ELR (cell line): ENCODE measurements around the gene TMEM91.

ENCODE experiments used
- DNase-seq: peaks from one replicate; pipeline ENCODE4 v3.0.0-alpha.2; 2015; ENCODE audit warnings: low read depth

TMEM91 gene

GRCh38 chr19:41411100-41411967, 35.0 kb downstream of the TMEM91 start:
- no peak for DNase-seq

GRCh38 chr19:41411968-41412265, 35.6 kb downstream of the TMEM91 start:
- no peak for DNase-seq

- no peak for DNase-seq
These were observed 36.6 kb downstream of the TMEM91 start for GRCh38 chr19:41412953-41413352.

- no peak for DNase-seq
These were observed 37.6 kb downstream of the TMEM91 start for GRCh38 chr19:41413947-41414346.

DNA sequence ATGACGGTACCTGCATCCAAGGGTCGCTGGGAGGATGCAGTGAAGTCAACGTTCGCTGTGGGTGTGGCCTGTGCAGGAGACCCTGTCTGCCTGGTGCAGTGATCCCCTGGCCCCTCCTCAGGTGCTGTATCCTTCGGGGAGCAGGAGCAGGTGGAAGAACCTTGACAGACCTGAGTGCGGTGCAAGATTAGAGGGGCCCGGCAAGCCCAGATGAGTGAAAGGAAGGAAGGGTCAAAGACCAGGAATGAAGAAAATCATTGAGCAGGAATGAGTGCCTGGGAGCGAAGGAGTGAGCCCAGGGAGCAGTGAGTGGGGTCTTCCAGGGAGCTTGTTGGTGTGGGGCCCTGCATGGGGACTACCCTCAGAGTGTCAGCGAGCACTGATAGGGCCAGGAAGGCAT, 38.1 kb downstream of the TMEM91 start:
- no peak for DNase-seq

DNA sequence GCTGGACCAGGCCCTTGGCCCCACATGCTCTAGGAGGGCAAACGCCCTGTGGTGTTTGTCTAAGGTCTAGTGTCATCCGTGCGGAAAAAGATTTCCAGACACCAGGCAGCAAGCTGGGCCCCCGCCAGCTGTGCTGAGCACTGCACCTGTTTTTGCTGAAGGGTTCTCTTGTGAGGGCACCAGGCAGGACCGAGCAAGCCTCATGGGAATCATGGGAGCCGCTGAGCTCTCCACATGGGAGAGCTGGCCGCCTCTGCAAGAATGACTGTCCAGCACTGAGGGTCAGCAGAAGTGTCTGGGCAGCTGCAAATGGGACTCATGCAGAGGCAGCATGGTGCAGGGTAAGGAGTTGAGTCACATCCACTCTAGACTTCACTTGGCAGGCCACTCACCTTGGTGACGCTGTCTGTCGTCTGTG, 38.8 kb downstream of the TMEM91 start:
- DNase-seq: no peak

- no peak for DNase-seq
These were observed 39.9 kb downstream of the TMEM91 start for GRCh38 chr19:41416194-41416674.

- no peak for DNase-seq
These were observed 44.0 kb downstream of the TMEM91 start for GRCh38 chr19:41420101-41420880.

DNA sequence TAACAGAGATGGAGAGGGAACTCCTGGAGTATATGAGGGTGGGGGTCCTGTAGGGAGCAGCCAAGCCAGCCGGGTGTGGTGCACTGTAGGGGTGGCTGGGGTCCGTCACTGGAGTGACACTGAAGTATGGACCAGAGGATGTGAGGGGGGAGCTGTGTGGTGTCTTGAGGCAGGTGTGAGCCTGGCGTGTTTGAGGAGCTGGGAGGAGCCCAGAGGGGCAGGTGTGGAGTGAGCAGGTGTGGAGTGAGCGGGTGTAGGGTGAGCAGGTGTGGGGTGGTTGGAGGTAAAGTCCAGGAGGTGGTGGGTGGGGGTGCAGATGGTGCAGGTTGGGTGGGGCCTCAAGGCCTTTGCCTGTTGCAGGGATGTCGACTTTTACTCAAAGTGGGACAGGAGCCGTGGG, 45.0 kb downstream of the TMEM91 start:
- DNase-seq: no peak

GRCh38 chr19:41421973-41422372, 45.6 kb downstream of the TMEM91 start:
- DNase-seq: no peak

DNA sequence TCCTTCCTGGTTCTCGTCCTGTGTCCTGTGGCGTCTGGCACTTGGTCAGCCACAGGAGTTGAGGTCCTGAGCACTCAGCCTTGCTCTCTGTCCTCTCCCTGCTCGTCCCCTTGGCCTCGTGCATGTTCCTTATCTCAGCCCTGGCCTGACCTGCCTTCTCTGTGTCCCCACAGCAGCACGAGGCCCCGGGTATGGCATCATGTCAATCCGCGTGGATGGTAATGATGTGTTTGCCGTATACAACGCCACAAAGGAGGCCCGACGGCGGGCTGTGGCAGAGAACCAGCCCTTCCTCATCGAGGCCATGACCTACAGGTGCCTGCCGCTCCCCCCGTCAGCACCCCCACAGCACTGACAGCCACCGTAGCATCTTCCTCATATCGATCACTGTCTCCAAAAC, 46.1 kb downstream of the TMEM91 start:
- DNase-seq: no peak

GRCh38 chr19:41422955-41423354, 46.6 kb downstream of the TMEM91 start:
- DNase-seq: no peak

- no peak for DNase-seq
These were observed 48.2 kb downstream of the TMEM91 start for GRCh38 chr19:41424335-41425173.

DNA sequence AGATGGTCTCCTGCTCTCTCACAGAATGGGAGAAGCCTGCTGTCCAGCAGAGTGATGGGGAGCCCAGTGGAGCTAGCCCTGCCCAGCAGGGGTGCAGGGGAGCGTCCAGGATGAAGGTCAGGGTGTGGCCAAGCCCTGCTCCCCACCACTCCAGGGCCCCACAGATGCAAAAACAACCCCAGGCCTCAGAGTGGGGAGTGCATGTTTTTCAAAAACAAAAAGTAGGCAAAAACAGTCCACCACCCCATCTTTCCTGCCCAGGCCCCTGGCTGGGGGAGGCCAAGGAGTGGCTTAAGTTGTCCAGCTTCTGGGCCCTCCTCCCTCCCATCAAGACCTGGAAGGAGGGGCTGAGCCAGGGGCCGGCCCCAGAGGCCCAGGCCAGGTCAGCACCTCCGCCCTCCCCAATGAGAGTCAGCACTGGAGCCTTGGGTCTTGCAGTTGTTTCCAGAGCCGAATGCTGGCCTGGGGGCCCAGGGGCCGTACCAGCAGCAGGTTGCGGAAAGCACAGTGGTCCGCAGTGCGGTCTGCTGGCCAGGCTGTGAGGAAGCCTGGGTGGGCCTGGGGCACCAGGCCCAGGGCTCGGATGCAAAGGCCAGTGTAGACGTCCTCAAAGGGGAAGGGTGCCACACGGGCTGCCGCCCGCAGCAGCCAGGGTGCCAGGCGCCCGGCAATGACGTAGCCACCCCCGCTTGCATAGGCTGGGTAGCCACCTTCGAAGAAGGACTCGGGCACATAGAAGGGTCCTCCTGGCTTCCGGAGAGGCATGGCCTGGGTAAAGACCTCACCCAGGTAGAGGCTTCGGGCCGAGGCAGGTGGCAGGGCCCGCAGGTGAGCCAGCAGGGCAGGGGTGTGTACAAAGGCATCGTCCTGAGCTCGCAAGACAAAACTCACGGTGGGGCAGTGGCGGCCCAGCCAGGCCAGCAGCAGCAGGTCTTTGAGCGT, 49.1 kb downstream of the TMEM91 start:
- DNase-seq: no peak

DNA sequence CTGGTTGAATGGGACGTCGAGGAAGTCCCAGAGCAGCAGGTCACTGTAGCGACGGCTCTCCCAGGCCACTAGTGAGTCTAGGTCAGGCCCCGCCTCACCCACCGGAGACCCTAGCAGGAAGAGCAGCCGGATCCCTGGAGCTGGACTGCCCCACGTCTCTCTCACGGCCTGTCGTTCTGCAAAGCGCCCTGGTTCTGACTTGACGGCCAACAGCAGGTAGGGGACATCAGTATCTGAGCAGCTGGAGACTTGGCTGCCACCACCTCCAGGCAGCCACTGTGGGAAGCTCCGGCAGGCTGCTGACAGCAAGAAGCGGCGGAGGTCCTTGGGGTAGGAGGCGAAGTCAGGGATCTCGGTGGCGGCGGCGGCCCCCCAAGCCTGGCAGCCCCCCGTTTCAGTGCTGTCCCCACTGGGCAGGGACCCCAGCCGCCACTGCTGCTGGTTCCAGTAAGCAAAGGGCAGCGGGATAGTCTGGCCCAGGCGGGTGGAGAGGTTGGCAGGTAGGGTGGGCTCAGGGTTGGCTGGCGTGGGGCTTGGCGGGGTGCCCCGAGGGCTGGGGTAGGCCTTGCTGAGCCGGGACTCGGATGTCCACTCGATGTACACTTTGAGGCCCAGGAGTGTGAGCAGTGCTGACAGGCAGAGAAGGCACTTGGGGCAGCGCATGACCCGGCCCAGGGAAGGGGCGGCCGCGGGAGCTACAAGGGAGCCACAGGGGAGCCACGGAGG, 49.9 kb downstream of the TMEM91 start:
- no peak for DNase-seq

GRCh38 chr19:41426952-41427646, 50.8 kb downstream of the TMEM91 start, which contains the start of gene B3GNT8:
TSS of gene B3GNT8 (minus strand) at chr19:41427374. CDS start at chr19:41426778, 596 bp downstream.
- DNase-seq: peak; percentile 64

- peak; percentile 24 for DNase-seq
These were observed 51.5 kb downstream of the TMEM91 start for GRCh38 chr19:41427647-41428480.

DNA sequence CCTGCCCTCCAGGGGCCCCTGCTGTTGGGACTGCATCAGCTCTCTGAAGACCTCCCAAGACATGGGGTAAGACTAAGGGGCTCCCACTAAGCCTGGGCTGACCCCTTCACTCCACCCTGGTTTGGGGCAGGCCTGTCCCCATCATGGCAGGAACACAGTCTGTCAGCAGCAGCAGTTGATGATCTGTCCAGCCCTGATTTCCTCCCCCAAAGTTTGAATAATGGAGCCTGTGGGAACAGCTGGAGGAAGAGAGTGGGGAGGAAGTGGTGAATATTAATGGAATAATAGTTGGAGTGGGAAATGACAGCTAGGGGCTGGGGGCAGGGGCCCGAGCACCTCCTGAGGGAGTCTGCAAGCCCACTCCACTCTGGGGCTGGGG, 52.1 kb downstream of the TMEM91 start:
- no peak for DNase-seq

GRCh38 chr19:41430922-41431321, 54.6 kb downstream of the TMEM91 start:
- peak; percentile 27 for DNase-seq
